HG03060 (cell line): ENCODE data around the gene CADPS2.
"Not testable (repeated sequence)": the region's sequence is repeated elsewhere in the genome, so short reads cannot be mapped to it uniquely, and the experiment has no call there.

Experiments
- ATAC-seq: cut with Tn5 transposase; IDR thresholded peaks from one replicate; pipeline ENCODE4 v1.9.1; 2021; ENCODE audit warnings: low read depth, moderate number of reproducible peaks; ENCODE audit not compliant: unreplicated experiment

Gene CADPS2

DNA sequence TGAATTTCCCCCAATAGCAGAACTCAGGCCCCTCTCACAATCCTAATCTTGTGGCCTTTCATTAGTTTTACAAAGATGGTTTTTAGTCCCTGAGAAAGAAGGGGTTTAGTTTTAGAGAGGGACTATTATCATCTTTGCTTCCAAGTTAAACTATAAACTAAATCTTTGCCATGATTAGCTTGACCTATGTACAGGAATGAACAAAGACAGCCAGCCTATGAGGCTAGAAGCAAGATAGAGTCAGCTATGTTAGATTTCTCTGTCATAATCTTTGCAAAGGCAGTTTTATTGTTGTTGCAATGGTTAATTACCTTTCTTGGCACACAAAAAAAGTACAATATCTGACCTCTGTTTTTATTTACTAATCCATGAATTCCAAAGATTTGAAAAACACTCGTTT lies 206.4 kb downstream of the CADPS2 start:
- ATAC-seq: no peak

DNA sequence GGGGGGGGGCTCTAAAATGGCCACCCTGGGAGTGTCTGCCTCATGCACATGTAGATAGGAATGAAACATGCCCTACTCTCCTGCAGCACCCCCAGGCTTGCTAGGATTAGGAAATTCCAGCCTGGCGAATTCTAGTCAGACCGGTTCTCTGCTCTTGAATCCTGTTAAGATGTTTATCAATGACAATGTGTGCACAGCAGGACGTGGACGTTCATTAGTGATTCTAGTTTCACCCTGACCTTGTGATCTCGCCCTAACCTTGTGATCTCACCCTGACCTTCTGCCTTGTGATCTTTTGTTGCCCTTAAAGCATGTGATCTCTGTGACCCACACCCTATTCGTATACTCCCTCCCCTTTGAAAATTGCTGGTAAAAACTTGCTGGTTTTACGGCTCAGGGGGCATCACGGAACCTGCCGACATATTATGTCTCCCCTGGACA lies 207.0 kb downstream of the CADPS2 start:
- ATAC-seq: not testable (repeated sequence)

DNA sequence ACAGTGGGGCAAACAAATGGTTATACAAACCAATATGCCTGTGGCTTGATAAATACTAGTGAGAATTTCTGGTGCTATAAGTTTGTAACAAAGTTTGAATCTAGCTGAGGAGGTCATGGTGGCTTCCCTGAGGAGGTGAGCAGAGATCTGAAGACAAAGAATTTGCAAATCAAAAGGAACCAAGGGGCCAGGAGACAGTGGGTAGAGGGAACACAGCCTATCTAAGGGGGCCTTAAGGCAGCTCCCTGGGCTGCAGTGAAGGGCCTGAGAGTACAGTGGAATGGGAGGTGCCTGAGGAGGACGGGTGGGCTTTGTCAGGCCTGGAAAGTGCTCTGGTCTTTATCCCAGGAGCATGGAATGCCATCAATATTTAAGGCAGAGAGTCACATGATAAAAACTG lies 209.1 kb downstream of the CADPS2 start:
- ATAC-seq: no peak

DNA sequence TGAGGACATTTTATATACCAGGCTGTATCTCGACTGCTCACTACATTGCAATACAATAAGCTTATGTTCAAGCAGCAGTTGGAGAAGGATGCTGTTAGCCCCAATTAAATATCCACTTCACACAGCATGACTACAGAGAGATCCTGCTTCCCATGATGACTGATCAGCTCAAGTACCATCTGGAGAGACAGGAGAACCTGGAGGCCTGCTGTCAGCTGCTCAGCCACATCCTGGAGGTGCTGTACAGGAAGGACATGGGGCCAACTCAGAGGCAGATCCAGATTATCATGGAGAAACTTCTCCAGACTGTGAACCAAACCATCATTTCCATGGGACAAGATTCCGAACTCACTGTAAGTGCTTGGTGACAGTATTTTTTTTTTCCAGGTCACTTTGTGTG lies 209.8 kb downstream of the CADPS2 start:
- ATAC-seq: no peak

DNA sequence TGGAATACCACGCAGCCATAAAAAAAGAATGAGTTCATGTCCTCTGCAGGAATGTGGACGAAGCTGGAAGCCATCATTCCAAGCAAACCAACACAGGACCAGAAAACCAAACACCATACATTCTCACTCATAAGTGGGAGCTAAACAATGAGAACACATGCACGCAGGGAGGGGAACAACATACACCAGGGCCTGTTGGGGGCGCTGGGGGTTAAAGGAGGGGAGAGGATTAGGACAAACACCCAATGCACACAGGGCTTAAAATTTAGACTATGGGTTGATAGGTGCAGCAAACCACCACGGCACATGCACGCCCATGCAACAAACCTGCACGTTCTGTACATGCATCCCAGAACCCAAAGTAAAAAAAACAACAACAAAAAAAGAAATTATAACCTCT lies 210.6 kb downstream of the CADPS2 start:
- no peak for ATAC-seq

DNA sequence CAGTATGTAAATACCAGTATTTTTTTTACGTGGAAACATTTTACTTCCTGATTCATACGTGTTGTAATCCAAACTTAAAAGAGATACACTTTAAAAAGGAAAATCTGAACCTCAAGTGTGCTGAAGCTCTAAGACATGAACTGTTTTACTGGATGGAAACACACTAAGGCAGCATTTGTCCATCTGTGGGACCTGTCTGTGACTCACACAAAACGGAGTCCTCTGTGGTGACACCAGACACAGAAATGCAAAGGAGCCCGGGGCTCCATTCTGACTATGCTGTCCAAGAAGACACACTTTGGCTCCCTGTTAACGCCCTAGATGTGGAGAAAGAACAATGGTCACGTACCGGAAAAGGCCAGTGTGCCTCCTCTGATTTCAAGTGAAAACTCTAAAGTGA lies 211.2 kb downstream of the CADPS2 start:
- no peak for ATAC-seq

DNA sequence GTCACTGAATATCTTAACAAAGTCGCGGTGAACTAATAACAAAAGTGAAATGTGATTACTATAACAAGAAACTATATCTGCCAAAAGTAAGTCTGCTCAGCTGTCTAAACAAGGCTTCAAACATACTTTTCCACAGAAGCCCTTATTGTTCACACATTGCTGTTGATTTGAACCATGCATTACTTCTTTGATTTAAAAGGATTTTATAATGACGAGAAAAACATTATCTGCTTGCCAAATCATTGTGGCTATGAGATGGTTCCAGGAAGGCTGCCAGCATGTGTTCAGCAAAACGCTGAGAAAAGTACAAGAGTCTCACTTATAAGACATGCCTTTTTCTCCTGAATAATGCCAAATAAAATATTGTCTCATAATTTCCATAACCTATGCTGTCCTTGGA lies 211.8 kb downstream of the CADPS2 start:
- ATAC-seq: no peak

DNA sequence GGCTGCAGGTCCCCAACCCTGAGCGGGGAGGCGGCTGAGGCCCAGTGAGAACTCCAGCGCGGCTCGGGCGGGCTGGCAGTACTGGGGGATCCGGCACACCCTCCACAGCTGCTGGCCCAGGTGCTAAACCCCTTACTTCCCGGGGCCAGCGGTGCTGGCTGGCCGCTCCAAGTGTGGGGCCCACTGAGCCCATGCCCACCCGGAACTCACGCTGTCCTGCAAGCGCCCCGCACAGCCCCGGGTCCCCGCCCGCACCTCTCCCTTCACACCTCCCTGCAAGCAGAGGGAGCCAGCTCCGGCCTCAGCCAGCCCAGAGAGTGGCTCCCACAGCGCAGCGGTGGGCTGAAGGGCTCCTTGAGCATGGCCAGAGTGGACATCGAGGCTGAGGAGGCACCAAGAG lies 212.3 kb downstream of the CADPS2 start:
- ATAC-seq: no peak

DNA sequence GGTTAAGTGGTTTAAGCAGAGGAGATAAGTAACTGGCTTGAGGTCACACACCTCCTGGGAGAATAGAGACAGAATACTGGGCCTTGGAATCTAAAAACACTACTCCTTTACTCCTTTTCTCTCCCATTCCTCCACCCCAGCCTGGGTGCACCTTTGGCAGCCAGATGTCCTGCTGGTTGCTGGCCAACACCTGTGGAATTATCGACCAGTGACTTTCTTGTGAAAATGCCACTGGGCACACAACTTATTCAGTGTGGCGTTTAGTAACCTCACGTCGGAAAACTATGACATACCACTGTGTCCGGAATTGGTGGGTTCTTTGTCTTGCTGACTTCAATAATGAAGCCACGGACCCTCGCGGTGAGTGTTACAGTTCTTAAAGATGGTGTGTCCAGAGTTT lies 213.7 kb downstream of the CADPS2 start:
- no peak for ATAC-seq

DNA sequence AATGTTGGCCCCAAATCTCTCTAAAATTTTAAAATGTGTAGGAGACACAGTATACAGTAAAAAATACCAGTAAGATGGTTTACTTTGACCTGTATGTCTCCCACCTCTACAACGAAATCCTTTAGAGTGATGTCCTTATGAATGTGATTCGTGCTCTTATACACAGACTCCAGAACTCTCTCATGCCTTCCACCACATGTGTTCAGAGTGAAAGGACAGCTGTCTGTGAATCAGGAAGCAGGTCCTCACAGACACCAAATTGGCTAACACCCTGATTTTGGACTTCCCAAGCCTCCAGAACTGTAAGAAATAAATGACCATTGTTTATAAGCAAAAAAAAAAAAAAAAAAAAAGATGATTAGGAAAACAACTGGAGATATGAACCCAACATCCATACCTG lies 222.5 kb downstream of the CADPS2 start:
- no peak for ATAC-seq

DNA sequence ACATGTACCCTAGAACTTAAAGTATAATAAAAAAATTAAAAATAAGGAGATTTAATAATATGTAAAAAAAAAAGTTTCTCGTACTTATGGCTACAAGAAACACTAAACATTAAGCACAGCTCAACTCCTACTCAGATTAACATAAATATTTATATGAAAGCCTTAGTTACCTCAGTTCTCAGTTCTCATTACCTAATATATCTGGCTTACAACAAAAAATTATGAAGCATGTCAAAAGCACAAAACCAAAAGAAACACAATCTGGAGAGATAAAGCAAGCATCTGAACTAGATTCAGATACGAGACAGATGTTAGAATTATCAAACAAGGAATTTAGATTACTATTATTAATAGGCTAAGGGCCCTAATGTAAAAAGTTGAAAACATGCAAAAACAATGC lies 227.4 kb downstream of the CADPS2 start:
- no peak for ATAC-seq

DNA sequence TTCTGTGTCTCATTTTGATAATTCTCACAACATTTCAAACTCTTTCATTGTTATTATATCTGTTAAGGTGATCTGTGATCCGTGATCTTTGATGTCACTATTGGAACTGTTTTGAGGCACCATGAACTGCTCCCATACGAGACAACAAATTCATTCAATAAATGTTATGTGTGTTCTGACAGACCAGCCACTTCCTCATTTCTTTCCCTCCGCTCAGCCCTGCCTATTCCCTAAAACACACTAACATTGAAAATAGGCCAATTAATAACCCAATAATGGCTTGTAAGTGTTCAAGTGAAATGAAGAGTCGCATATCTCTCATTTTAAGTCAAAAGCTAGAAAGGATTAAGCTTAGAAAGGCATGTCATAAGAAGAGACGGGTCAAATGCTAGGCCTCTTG lies 232.6 kb downstream of the CADPS2 start:
- no peak for ATAC-seq

DNA sequence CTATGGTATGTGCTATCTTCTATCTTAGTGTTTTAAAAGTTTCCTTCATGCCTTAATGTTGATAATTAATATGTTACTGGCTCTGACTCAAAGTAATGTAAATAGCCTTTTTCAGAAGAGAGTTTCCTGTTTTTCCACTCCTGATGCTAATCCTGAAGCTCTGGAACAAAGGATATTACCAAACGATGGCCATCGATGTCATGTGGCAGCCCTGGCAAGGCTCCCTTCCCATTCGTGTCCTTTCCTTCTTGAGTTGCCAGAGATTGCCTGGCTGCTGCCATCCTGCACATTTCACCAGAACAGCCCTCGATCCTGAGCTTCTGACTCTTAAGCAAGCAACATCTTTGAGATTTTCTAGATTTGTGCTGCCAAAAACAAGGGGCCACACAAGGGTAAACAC lies 233.4 kb downstream of the CADPS2 start:
- ATAC-seq: no peak

DNA sequence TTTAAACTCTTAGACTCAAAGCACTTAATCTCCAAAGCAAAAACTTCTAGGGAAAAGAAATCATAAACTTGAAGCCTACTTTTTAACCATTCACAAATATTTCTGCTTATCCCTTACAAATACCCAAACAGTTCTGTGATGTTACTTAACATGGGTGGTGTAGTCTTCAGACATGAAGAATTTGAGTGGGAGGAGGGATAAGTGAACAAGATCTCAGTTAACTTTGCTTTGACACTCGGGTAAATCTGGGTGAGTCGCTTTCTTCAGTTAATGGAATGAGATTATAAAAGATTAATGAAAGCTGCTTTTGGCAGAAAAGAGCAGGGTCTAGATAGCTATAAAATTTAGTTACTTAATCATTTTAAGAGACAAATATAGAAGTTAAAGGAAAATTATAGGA lies 234.8 kb downstream of the CADPS2 start:
- ATAC-seq: no peak

DNA sequence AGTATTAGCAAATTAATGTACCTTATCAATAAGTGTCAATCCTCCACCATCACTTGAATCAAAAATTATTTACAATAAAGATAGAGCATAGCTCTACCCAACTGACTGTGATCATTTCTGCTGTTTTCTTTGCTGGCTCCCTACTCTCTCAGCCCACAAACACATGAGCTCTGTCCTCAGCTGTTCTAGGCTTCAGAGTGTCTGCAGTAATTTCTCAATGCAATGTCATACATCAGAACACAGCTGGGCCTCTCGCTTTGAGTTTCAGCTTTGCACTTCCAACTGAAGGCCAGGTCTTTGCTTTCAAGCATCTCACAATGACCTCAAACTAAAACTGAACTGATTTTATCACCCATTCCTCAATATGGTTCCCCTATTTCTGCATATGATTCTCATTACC lies 243.0 kb downstream of the CADPS2 start:
- no peak for ATAC-seq

DNA sequence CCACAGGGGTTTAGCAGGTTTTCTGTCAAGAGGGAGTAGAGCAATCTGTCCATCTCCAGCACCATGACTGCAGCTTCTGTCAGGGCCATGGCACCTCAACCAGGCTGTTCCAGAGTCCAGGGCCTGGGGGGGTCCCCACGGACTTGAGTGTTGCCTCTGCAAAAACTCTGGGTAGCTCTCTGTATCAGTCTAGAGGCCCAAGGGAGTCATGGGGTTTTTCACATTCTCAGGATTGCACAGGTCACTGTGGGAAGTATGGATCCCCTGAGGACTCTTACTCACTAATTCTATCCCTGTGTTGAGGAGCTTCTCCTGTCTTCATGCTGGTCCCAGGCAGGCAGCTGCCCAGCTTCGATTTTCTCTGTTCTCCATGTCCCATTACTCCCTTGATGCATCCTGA lies 247.8 kb downstream of the CADPS2 start:
- no peak for ATAC-seq

DNA sequence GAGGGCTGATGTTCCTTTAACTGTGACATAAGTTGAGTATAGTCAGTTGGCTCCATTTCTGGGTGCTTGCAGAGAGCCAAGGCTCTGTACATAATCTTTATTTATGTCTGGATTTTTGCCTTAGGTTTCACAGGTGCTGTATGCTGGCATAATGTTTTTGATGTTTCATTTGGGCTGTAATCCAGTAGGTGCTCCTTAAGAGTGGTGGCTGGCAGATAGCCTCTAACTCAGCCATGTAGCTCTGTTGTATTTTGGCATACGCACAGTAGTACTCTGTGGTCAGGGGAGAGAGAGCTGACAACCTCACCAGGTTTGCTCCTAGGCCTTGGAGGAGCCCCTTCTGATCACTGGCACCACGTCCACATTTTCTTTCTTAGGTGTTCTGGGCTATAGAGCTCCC lies 248.5 kb downstream of the CADPS2 start:
- no peak for ATAC-seq

DNA sequence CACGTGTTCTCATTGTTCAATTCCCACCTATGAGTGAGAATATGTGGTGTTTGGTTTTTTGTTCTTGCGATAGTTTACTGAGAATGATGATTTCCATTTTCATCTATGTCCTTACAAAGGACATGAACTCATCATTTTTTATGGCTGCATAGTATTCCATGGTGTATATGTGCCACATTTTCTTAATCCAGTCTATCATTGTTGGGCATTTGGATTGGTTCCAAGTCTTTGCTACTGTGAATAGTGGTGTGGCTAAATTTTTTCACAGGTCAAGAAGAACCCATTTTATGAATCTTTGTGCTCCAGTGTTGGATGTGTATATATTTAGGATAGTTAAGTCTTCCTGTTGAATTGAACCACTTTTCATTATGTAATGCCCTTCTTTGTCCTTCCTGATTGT lies 250.8 kb downstream of the CADPS2 start:
- ATAC-seq: not testable (repeated sequence)

DNA sequence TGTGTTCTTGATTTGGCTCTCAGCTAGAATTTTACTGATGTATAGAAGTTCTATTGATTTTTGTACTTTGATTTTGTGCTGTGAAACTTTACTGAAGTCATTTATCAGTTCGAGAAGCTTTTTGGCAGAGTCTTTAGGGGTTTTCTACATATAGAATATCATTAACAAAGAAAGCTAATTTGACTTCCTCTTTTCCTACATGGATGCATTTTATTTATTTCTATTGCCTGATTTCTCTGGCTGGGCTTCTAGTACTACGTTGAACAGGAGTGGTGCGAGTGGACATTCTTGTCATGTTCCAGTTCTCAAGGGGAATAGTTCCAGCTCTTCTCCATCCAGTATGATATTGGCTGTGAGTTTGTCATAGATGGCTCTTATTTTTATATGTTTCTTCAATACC lies 252.8 kb downstream of the CADPS2 start:
- ATAC-seq: no peak

DNA sequence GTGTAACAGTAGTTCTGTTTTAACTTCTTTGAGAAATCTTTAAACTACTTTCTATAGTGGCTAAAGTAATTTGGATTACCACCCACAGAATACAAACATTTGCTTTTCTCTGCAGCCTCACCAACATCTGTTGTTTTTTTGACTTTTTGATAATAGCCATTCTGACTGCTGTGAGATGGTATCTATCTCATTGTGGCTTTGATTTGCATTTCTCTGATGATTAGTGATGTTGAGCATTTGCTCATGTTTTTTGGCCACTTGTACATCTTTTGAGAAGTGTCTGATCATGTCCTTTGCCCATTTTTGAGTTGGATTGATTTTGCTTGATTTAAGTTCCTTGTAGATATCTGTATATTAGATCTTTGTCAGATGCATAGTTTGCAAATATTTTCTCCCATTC lies 254.0 kb downstream of the CADPS2 start:
- no peak for ATAC-seq

DNA sequence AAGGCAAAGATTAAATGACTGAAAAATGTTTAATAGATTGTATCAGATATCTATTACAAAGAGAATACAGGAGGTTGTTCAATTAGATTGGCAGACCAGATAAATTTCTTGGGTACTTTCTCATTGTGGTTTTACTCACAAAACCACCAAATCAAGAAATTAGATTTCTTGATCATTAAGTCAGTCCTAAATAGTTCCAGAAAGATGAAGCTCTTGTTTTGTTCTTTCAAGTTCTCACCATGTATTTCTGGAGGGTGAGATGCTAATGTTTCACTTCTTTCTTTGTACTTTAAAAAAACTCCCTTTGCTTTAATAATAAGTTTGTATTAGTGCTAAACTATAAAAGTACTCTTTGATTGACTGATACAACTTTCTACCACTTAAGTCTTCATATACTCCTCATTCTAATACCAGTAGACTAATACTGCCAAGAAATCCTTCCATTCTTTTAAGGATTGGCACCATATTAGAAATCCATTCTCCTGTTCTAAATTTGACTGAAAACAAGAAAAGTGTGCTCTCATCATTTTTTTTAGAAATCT lies 256.8 kb downstream of the CADPS2 start:
- ATAC-seq: no peak

DNA sequence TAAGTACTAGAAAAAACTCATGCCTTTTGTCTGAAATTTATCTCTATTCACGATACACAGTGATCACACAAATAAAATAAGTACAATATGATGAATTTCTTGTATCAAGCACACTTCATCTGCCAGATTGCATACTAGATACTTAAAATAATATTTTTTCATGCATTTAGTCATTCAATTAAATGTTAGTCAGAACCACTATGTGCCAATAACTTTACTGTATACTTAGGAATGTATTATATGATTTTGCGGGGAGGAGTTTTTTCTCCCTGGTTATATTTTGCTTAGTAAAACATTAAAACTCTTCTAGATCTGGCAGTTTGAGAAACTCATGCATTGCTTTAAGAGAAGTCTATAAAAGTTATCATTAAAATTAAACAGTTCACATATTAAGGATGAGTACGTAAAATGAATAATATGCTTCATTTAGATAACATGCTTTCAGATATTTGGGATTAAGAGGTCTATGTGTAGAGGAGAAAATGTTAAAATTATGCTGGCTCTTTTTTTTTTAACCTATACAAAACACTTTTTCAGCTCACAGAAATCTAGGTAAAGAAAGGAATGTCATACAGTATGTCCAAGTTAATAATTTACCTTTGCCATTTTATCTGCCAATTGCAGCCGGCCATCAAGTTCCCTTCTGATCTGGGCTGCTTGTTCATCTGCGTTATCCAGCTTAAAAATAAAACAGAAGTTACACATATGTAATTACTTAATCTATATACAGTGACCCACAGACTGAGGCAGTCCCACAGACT lies 257.4 kb downstream of the CADPS2 start:
- no peak for ATAC-seq

DNA sequence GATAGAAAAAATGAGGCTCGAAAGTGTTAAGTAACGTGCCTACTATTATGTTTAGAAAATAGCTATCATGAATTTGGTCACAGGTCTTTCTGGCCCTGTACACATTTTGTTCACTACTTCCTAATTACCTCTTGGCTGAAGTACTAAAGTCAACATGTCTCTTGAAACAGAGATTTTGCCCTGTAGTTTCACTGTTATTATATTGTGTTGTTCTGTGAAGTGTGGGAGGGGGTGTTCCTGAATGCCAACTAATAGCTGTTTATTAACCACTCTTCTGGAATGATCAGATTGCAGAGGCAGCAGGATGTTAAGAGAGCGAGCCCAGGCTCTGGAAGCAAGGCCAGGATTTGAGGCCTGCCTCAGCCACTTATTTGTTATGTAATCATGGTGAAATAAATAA lies 259.5 kb downstream of the CADPS2 start:
- ATAC-seq: no peak
